CD4-positive, CD25-positive, alpha-beta regulatory T cell (primary cell): ENCODE results near the gene TMEM273. TPM values are rescaled to one million over a fixed set of nuclear protein-coding genes. Genes with fewer than 3 reads are reported as not detected.

ENCODE experiments used
- ATAC-seq, 2 donors: fragments of 150-1000 bp; cut with Tn5 transposase; one replicate each; pipeline ENCODE4 v1.10.0; 2021; ENCODE audit warnings: low read depth in 2 of 2, moderate number of reproducible peaks in 2 of 2, moderate library complexity in 1 of 2
- DNase-seq, 3 donors: peaks; one replicate each; pipeline versions ENCODE4 v3.0.0 to v3.0.0-alpha.2; 2012 to 2022; ENCODE audit warnings: mixed read lengths in 1 of 3
- H3K27ac ChIP-seq: one replicate; pipeline ENCODE4 v1.7.0; 2013; ENCODE audit warnings: mild to moderate bottlenecking, low read length; ENCODE audit not compliant: insufficient read depth, poor library complexity, severe bottlenecking
- H3K27me3 ChIP-seq: one replicate; pipeline ENCODE4 v1.7.0; 2013; ENCODE audit warnings: low read length; ENCODE audit not compliant: control insufficient read depth, insufficient read depth
- H3K36me3 ChIP-seq: one replicate; pipeline ENCODE4 v1.7.0; 2013; ENCODE audit warnings: mild to moderate bottlenecking, low read length, moderate library complexity; ENCODE audit not compliant: control insufficient read depth, insufficient read depth
- H3K4me1 ChIP-seq: 2 replicates; pipeline ENCODE4 v1.7.0; 2013; ENCODE audit warnings: mild to moderate bottlenecking, low read length; ENCODE audit not compliant: insufficient read depth, control insufficient read depth, poor library complexity, severe bottlenecking
- H3K4me3 ChIP-seq: one replicate; pipeline ENCODE4 v1.7.0; 2013; ENCODE audit warnings: low read depth, mild to moderate bottlenecking, low read length, moderate library complexity
- H3K9me3 ChIP-seq, 2 experiments: 1 replicate in 1 of 2; 2 replicates in 1 of 2; pipeline ENCODE4 v1.7.0; 2013; ENCODE audit warnings: low read length in 2 of 2, mild to moderate bottlenecking in 1 of 2, moderate library complexity in 1 of 2; ENCODE audit not compliant: control insufficient read depth in 2 of 2
- H3K27ac Mint-ChIP-seq, 3 donors: one replicate each; pipeline ENCODE4 v1.8.0; 2020 to 2022; ENCODE audit warnings: mild to moderate bottlenecking in 3 of 3, mixed read lengths in 3 of 3, moderate library complexity in 2 of 3
- H3K27me3 Mint-ChIP-seq: one replicate; pipeline ENCODE4 v1.8.0; 2022; ENCODE audit warnings: mild to moderate bottlenecking, mixed read lengths
- H3K36me3 Mint-ChIP-seq: one replicate; pipeline ENCODE4 v1.8.0; 2020; ENCODE audit warnings: mixed read lengths
- H3K4me1 Mint-ChIP-seq, 4 donors: one replicate each; pipeline ENCODE4 v1.8.0; 2020 to 2022; ENCODE audit warnings: mixed read lengths in 4 of 4, mild to moderate bottlenecking in 1 of 4
- H3K4me3 Mint-ChIP-seq, 4 donors: one replicate each; pipeline ENCODE4 v1.8.0; 2020 to 2022; ENCODE audit warnings: mild to moderate bottlenecking in 4 of 4, mixed read lengths in 4 of 4, moderate library complexity in 3 of 4
- H3K9me3 Mint-ChIP-seq, 7 donors: one replicate each; pipeline ENCODE4 v1.8.0; 2020 to 2022; ENCODE audit warnings: mixed read lengths in 7 of 7, mild to moderate bottlenecking in 3 of 7, moderate library complexity in 2 of 7
- polyA plus RNA-seq, 4 donors: library from polyadenylated mRNA; unstranded; fragments of 300-500 nt; fragmentation: Illumina TruSeq; gene quantifications; one replicate each; pipeline ENCODE4 v1.2.3, GENCODE V29; 2021
- total RNA-seq: library from RNA; stranded (reverse); gene quantifications from one replicate; pipeline ENCODE4 v1.2.3, GENCODE V29; 2022

The TMEM273 gene
- total and polyA plus RNA-seq, 5 donors from 2014 or later: 7.9 to 46.2 (median 33.6) TPM

GRCh38 chr10:49133706-49134248 lies 54.4 kb downstream of the TMEM273 start, which contains the start of gene FAM170B:
Gene FAM170B, minus strand, starts transcription at chr10:49134021. Its CDS starts 103 bp downstream, at chr10:49133918.
- no peak within 1 kb of the TSS for H3K27ac Mint-ChIP-seq
- no peak for ATAC-seq
- peaks cover 0 to 3% (median 0%) of the 10 kb centered on the region in 7 donors for H3K9me3 Mint-ChIP-seq
- DNase-seq: no peak
- Histone ChIP-seq H3K4me3 (no peak within 1 kb of the TSS), H3K27me3 (no peaks in the 10 kb centered on the region), H3K36me3 (no peaks in the 10 kb centered on the region), H3K9me3 (no peaks in the 10 kb centered on the region), H3K4me1 (no peaks in the 10 kb centered on the region), H3K27ac (no peak within 1 kb of the TSS)
- no peaks in the 10 kb centered on the region for H3K27me3 Mint-ChIP-seq
- H3K4me1 Mint-ChIP-seq: peaks cover 0 to 3% (median 0%) of the 10 kb centered on the region in 4 donors
- no peaks in the 10 kb centered on the region for H3K36me3 Mint-ChIP-seq
- H3K4me3 Mint-ChIP-seq: no peak within 1 kb of the TSS

DNA sequence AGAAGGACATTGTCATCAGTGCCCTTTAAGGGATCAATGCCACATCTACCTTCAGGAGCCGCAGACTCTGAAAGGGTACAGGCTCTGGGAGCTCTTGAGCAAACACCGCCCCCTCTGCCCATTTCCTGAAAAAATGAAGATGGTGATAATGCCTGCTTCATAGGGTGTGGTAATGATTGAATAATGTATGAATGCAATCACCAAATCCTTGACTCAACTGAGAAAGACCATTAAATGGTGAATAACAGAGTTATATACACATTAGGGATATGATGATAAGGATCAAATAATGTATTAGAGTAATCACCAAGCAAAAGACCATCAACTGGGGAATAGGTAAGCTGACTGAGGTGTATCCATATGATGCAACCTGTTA lies 55.8 kb downstream of the TMEM273 start:
- Histone ChIP-seq H3K36me3 (no peaks in the 10 kb centered on the region), H3K4me3 (no peak overlapping the region), H3K27ac (no peak overlapping the region), H3K4me1 (no peaks in the 10 kb centered on the region), H3K27me3 (no peaks in the 10 kb centered on the region), H3K9me3 (no peaks in the 10 kb centered on the region)
- H3K4me1 Mint-ChIP-seq: peaks cover 0 to 3% (median 0%) of the 10 kb centered on the region in 4 donors
- no peak for DNase-seq
- no peak for ATAC-seq
- H3K27ac Mint-ChIP-seq: no peak overlapping the region
- H3K36me3 Mint-ChIP-seq: no peaks in the 10 kb centered on the region
- peaks cover 0 to 6% (median 2%) of the 10 kb centered on the region in 7 donors for H3K9me3 Mint-ChIP-seq
- H3K4me3 Mint-ChIP-seq: no peak overlapping the region
- no peaks in the 10 kb centered on the region for H3K27me3 Mint-ChIP-seq

DNA sequence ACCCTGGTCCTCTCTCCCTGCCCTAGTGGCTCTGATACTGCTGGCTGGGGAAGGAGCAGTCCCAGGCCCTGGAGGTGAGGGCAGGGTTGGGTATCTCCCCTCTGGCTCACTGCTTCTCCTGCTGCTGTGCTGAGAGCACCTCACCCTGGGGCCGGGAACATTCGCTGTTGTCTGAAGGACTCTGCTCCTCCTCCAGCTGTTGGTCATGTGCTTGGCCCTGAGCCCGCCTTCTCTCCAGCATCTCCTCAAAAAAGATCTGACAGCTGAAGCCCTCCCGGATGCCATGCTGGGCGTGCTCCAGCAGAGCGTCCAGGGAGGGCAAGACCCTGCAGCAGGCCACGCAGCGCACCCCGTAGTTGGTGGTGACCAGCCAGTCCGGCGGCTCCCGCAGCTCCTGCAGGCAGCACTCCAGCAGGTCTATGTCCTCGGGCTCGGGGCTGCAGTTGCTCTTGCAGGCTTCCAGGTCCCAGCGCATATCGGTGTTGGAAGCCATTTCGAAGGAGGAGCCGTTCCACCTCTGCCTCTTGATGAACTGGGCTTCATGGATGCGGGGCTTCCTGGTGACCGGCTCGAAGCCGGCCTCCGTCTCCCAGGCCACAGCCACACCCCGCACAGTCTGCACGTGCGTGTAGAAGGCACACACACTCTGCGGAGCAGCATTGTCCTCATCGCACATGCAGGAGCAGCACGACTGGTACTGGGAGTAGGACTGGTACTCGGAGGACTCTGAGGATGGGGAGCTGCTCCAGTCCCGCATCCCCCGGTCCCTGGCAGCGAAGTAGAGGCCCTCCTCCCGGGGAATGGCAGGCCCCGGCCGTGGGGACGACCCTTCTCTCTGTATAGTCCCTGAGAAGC lies 56.5 kb downstream of the TMEM273 start:
- H3K4me3 Mint-ChIP-seq: no peak overlapping the region
- no peaks in the 10 kb centered on the region for H3K36me3 ChIP-seq
- no peaks in the 10 kb centered on the region for H3K27me3 Mint-ChIP-seq
- H3K9me3 ChIP-seq: no peaks in the 10 kb centered on the region
- DNase-seq: no peak
- H3K27ac ChIP-seq: no peak overlapping the region
- H3K4me1 Mint-ChIP-seq: peaks cover 0 to 3% (median 0%) of the 10 kb centered on the region in 4 donors
- ATAC-seq: no peak
- no peaks in the 10 kb centered on the region for H3K4me1 ChIP-seq
- no peaks in the 10 kb centered on the region for H3K27me3 ChIP-seq
- no peaks in the 10 kb centered on the region for H3K36me3 Mint-ChIP-seq
- H3K4me3 ChIP-seq: no peak overlapping the region
- H3K9me3 Mint-ChIP-seq: peaks cover 0 to 6% (median 1%) of the 10 kb centered on the region in 7 donors
- no peak overlapping the region for H3K27ac Mint-ChIP-seq

- DNase-seq (no peak), ATAC-seq (no peak)
- H3K27ac Mint-ChIP-seq: no peak overlapping the region
- peaks cover 0 to 6% (median 3%) of the 10 kb centered on the region in 7 donors for H3K9me3 Mint-ChIP-seq
- no peaks in the 10 kb centered on the region for H3K36me3 ChIP-seq
- no peaks in the 10 kb centered on the region for H3K36me3 Mint-ChIP-seq
- H3K4me3 ChIP-seq: no peak overlapping the region
- H3K27ac ChIP-seq: no peak overlapping the region
- H3K4me1 ChIP-seq: no peaks in the 10 kb centered on the region
- no peaks in the 10 kb centered on the region for H3K27me3 Mint-ChIP-seq
- no peaks in the 10 kb centered on the region for H3K9me3 ChIP-seq
- no peaks in the 10 kb centered on the region for H3K4me1 Mint-ChIP-seq
- no peaks in the 10 kb centered on the region for H3K27me3 ChIP-seq
- no peak overlapping the region for H3K4me3 Mint-ChIP-seq
These were observed 58.8 kb downstream of the TMEM273 start for GRCh38 chr10:49129376-49129775.

- no peaks in the 10 kb centered on the region for H3K36me3 ChIP-seq
- H3K27ac ChIP-seq: no peak overlapping the region
- H3K27me3 Mint-ChIP-seq: no peaks in the 10 kb centered on the region
- peaks cover 0 to 6% (median 4%) of the 10 kb centered on the region in 7 donors for H3K9me3 Mint-ChIP-seq
- ATAC-seq: no peak
- no peaks in the 10 kb centered on the region for H3K36me3 Mint-ChIP-seq
- H3K4me1 ChIP-seq: no peaks in the 10 kb centered on the region
- H3K4me3 Mint-ChIP-seq: no peak overlapping the region
- no peak overlapping the region for H3K4me3 ChIP-seq
- H3K27ac Mint-ChIP-seq: no peak overlapping the region
- DNase-seq: no peak
- no peaks in the 10 kb centered on the region for H3K4me1 Mint-ChIP-seq
- H3K9me3 ChIP-seq: no peaks in the 10 kb centered on the region
- H3K27me3 ChIP-seq: no peaks in the 10 kb centered on the region
These were observed 59.3 kb downstream of the TMEM273 start for GRCh38 chr10:49128854-49129253.

DNA sequence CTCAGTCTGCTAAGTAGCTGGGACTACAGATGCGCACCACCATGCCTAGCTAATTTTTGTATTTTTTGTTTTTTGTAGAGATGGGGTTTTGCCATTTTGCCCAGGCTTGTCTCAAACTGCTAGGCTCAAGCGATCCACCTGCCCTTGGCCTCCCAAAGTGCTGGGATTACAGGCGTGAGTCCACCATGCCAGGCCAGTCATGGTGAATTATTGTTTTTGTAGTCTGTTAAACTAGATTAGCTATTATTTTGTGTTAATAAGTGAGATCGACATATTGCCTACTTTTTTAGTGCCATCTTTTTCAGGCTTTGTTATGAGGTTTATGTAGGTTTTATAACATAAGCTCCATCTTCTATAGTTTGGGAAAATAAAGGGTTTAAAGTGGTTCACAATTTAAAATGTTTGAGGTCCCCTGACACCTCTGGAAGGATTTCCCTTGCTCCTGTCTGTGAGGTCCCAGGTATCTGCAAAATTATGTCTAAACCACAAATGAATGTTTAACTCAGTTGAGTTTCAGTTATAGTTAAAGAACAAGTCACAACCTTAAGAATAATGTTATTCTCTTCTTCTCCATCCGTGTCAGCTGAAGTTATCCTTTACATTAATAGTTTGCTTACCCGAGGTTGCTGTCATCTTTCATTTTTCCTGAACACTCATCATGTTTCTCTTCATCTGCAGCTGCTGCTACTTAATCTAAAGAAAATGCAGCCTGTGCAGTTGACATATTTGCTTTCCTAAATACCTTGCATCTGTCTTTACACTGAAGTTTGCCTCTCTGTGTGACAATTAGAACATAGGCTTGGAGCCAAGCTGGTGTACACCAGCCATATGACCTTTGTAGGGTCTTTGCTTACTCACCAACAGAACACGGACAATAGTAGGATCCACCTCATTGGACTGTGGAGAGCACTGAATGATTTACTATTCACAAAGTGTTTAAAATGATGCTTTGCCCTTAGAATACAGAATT lies 63.9 kb downstream of the TMEM273 start:
- DNase-seq (no peak), ATAC-seq (no peak)
- Histone ChIP-seq H3K36me3 (no peaks in the 10 kb centered on the region), H3K27ac (no peak overlapping the region), H3K27me3 (peaks cover 2% of the 10 kb centered on the region), H3K4me3 (no peak overlapping the region), H3K4me1 (no peaks in the 10 kb centered on the region), H3K9me3 (no peaks in the 10 kb centered on the region)
- peaks cover 0 to 7% (median 2%) of the 10 kb centered on the region in 7 donors for H3K9me3 Mint-ChIP-seq
- H3K4me1 Mint-ChIP-seq: no peaks in the 10 kb centered on the region
- no peak overlapping the region for H3K27ac Mint-ChIP-seq
- no peaks in the 10 kb centered on the region for H3K27me3 Mint-ChIP-seq
- no peaks in the 10 kb centered on the region for H3K36me3 Mint-ChIP-seq
- no peak overlapping the region for H3K4me3 Mint-ChIP-seq

GRCh38 chr10:49120911-49121310 lies 67.3 kb downstream of the TMEM273 start:
- Mint-ChIP-seq H3K9me3 (peaks cover 0 to 7% (median 0%) of the 10 kb centered on the region in 7 donors), H3K36me3 (no peaks in the 10 kb centered on the region), H3K27ac (peak overlapping the region in 1 of 3 donors; percentile 35), H3K4me3 (no peak overlapping the region), H3K4me1 (no peaks in the 10 kb centered on the region), H3K27me3 (peaks cover 18% of the 10 kb centered on the region)
- no peak for DNase-seq
- Histone ChIP-seq H3K4me1 (no peaks in the 10 kb centered on the region), H3K9me3 (no peaks in the 10 kb centered on the region), H3K27ac (no peak overlapping the region), H3K36me3 (no peaks in the 10 kb centered on the region), H3K4me3 (no peak overlapping the region), H3K27me3 (peaks cover 2% of the 10 kb centered on the region)
- ATAC-seq: no peak
